ENCODE results near the gene HHAT.
"Not testable (repeated sequence)": the region's sequence is repeated elsewhere in the genome, so short reads cannot be mapped to it uniquely, and the experiment has no call there.

Gene HHAT

DNA sequence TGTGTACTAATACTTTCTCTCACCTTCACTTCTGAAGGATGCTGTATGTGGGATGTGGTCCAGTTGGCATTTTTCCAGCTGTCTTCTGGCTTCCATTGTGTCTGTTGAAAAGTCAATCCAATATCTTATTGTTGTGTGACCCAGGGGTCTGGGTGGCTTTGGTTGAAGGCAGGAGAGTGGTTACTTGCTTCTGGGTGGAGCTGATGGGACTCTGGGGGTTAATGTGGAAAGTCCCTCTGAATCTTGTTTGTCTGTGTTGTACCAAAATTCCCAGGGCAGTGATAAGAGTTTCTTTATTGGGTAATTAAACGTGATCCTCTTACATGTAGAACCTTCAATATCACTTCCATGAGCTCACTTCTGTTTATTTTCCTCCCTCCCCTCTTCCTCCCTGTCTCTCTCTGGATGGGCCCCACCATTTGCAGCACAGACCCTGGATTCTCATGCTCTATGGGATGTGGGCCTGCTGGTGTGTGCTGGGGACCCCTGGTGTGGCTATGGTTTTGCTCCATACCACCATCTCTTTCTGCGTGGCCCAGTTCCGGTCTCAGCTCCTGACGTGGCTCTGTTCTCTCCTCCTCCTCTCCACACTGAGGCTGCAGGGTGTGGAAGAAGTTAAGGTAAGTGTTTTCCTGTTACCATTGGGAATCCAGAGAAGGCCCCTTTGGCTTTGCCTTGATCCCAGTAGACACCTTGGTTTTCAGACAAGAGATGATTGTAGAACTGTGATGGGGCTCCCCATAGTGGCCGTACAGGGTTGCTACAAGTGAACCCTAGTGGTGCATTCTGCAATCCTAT is 71.5 kb downstream of the HHAT start:
- DNase-seq, result peak; percentile 62

DNA sequence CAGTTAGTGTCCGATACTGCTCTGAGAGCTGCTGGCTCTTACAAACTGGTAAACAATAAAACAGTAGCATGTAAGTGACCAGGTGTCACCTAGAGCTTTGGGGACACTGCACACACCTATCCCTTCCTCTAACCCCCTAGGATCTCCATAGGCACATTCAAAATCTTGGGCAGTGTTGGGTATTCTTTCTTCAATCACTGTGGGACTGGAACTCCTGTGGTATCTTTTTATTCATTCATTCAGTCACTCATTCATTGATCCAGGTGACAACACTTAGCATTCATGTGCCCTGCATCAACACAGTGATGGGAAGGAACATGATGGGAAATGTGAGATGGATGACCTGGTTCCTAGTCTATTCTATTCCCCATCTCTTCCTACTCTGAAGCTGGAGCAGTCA is 73.9 kb downstream of the HHAT start:
- DNase-seq, result no peak

DNA sequence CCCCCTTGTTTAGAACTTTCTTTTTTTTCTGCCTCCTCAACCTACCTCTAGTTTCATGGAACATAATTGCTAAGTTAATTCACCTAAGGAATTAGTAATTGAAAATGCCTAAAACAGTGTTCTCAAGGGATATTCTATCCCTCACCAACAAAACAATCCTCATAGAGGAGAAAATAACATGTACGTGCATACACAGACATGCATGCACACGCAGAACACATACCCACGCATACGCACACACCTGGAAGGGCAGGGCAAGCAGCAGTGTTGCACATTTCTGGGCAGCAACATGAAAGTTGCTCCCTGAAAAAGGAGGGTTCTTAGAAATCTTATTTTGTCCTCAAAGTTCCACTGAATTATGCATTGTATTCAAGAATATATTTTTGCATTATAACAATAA is 76.6 kb downstream of the HHAT start:
- no peak for DNase-seq

DNA sequence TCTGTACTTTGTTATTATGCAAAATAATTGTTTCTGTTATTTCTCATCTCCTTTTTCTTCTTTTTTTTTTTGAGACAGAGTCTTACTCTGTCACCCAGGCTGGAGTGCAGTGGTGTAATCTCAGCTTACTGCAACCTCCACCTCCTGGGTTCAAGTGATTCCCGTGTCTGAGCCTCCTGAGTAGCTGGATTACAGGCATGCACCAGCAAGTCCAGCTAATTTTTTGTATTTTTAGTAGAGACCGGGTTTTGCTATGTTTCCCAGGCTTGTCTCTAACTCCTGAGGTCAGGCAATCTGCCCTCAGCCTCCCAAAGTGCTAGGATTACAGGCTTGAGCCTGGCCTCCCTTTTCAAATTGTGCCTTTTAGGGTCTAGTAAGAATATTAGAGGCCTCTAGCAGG is 77.6 kb downstream of the HHAT start:
- not testable (repeated sequence) for DNase-seq

DNA sequence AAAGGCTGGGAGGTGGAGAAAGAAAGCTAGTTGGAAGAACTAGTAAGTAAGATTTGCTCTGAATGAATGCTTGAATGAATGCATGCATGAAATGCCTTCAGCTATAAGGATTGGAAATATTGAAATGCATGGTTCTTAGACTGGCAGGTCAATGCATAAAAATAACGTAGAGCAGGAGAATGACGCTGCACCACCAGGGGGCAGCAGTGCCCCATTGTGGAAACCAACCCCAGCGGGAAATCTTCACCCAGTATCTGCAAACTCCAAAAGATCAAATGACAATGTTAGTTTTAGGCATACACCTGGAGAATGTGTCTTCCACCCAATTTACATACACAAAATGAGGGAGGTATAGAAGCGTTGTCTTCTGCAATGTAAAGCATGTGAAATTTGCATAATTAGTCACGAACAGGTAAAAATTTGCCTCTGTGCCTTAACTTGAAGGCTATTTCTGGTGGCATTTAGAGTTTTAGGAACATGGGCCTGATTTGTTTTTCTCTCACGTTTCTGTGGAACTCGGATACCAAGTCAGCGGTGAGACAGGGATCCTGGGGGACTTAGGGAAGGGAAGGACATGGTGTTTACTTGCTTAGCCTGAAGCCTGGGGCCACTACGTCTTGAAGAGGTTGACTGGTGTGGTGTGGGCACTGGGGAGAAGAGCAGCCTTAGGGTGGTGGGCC is 78.6 kb downstream of the HHAT start:
- DNase-seq, result peak; percentile 84

DNA sequence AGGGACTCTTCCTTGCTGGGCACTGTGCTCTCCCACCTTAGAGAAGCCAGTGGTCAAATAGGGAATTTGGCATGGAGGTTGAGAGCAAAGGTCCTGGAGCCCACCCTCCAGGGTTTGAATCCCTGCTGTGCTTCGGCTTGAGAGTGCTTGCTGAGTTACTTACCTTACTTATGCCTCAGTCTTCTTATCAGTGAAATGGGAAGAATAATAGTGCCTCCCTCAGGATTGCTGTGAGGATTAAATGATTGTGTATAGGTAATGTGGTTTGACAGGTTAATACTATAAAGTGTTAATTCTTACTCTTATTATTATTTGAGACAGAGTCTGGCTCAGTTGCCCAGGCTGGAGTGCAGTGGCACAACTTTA is 79.2 kb downstream of the HHAT start:
- DNase-seq, result no peak

DNA sequence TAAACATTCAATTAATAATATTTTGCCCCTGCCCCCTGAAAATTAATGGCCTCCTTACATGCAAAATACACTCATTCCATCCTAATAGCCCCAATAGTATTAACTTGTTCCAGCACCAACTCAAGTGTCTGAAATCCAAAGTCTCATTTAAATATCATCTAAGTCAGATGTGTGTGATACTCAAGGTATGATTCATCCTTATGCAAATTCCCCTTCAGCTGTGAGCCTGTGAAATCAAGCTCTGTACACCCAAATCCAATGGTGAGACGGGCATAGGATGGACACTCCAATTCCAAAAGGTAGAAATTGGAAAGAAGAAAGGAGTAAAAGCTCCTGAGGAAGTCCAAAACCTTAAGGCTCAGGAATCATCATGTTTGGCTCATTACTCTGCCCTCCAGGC is 83.5 kb downstream of the HHAT start:
- no peak for DNase-seq

DNA sequence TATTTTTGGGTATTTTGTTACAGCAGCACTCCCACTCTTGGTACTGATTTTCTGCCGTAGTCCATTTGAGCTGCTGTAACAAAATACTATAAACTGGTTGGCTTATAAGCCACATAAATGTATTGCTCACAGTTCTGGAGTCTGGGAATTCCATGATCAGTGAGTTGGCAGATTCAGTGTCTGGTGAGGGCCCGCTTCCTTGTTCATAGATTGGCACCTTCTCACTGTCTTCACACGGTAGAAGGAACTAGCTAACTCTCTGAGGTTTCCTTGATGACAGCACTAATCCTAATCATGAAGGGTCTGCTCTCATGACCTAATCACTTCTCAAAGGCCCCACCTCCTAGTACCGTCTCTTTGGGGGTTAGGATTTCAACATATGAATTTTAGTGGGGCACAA is 85.2 kb downstream of the HHAT start:
- DNase-seq, result no peak

DNA sequence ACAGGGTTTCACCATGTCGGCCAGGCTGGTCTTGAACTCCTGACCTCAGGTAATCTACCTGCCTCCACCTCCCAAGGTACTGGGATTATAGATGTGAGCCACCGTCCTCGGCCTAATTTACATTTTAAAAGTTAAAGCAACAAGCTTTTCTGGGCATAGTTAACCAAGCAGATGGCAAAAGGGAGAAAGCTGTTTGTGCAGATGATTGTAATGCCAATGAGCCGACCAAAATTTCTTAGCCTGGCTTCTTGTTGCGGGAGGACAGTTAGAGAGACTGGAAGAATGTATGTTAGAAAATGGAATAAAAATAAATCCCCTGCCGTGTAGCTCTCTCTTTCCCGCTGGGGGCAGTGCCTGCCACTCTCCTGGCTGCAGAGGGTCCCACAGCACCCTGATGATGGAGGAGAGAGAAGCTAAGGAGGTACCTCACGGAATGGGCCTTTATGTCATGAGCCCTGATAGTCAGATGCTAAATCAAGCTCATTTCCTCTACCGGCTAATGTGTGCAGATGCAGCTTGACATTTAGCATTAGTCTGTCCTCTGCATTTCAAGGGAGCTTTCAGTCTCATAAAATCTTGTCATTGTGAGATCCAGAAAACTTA is 87.2 kb downstream of the HHAT start:
- DNase-seq, result no peak

DNA sequence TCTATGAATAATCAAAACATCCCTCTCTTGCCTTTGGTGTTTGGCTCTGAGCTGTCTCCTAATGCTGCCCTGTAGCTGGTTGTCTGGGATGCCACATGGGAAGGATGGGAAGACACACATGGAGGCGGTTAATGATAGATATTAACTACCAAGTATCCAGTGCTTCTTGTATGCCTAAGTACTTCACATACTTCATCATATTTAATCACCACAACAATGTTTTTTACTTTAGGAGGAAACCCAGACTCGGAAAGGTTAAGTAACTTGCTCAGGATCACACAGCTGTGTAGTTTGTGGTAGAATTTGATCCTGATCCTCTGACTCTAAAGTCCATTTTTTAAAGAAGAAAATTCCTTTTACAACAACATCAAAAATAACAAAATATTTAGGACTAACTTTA is 88.0 kb downstream of the HHAT start:
- DNase-seq, result no peak

DNA sequence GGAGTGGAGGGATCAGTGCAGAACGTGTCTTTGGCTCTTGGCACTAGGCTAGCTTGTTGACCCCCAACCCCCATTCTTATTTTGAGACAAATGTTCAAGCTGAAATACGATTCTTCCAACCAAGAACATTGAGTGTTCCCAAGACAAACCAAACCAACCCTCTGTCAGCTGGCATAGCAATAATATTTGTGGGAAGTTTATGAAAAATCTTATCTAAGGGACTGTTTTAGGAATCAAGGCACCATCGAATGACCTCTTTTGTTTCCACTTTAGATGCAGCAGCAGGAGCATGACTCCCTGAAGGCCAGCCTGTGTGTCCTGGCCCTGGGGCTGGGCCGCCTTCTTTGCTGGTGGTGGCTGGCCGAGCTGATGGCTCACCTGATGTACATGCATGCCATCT is 89.2 kb downstream of the HHAT start:
- no peak for DNase-seq

DNA sequence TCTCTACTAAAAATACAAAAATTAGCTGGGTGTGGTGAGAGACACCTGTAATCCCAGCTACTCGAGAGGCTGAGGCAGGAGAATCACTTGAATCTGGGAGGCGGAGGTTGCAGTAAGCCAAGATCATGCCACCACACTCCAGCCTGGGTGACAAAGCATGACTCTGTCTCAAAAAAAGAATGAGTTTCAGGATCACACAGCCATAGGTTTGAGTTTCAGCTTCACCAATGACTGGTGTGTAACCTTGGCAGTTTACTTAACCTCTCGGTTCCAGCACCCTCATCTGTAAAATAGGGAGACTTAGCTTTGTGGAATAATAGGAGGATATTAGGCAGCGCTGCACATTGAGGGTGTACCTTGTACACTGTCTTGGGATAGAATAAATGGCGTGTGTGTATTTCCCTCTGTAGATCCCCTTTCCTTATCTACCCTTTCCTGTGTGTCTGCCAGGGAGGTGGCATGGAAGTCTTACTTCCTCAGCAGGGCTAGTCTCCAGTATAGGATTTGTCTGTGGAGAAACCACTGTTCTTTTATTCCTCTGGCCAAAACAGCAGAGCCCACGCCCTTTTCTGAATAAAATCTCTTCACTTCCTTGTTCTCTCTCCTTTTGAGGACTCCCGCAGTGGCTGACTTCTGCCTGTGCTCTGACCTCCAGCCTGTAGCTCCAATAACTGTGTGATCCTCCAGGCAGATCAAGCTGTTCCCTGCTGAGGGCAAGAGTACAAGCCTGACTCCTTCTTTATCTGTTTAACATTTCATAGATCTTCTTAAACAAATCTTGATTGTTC is 90.4 kb downstream of the HHAT start:
- no peak for DNase-seq

DNA sequence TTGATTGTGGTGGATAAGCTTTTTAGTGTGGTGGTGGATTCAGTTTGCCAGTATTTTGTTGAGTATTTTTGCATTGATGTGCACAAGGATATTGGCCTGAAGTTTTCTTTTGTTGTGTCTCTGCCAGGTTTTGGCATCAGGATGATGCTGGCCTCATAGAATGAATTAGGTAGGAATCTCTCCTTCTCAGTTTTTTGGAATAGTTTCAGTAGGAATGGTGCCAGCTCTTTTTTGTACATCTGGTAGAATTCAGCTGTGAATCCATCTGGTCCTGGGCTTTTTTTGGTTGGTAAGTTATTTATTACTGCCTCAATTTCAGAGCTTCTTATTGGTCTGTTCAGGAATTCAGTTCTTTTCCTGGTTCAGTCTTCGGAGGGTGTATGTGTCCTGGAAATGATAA is 98.0 kb downstream of the HHAT start:
- not testable (repeated sequence) for DNase-seq

DNA sequence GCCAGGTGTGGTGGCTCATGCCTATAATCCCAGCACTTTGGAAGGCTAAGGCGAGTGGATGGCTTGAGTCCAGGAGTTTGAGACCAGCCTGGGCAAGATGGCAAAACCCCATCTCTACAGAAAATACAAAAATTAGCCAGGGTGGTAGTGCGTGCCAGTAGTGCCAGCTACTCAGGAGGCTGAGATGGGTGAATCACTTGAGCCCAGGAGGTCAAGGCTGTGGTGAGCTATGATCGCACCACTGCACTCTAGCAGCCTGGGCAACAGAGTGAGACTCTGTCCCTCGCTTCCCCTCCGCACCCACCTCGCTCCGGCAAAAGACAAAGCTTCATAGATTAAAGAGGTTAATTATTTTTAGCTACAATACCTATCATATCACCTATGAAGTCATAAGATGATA is 100.0 kb downstream of the HHAT start:
- no peak for DNase-seq

DNA sequence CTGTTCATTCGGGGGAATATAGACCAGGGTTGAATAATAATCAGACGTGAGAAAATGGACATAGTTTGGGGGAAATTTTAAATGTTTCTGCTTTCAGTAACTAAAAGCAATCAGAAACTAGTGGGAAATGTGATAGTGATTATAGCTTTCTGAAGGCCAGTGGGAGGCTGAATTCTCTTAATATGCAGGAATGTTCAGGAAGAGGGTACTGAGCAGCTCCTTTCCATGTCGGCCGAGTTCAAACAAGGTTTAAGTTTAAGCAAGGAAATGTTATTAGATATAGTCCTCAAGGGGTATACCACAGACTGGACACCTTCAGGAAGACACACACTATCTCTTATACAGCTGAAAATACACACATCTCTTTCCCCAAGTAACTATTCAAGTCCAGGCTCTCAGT is 105.5 kb downstream of the HHAT start:
- no peak for DNase-seq

DNA sequence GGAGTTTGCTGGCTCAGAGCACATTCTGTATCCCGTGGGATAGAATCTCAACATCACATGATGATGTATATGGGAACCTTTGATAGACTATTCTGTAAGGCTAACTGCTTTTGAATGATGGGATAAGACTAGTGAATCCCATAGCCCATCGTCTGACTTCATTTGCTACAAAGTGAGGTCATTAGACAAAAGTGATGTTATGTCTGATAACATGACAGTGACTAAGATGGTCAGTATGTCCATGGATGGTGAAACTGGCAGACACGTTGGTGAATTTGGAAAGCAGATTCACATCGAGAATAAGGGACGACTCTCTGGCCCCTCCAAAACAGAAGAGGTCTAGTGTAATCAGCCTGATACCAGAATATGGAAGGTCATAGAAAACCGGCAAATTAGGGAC is 108.4 kb downstream of the HHAT start:
- no peak for DNase-seq

DNA sequence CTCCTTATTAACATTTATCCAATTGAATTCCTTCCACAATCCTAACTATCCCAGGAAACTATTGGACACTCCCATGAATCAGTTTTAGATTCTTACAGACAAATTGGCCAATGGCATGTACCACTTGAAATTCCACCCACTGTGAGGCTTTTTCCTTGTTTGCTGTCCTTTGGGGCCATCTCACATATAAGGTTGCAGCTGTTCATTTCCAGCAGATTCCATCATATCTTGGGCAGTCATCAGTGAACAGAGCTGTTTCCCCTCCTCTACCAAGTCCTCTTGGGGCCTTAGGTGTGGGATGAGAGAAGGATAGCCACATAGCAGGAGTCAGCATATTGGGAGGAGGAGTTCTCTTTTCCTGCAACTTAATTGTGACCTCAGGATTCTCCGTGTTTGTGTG is 109.1 kb downstream of the HHAT start:
- no peak for DNase-seq

DNA sequence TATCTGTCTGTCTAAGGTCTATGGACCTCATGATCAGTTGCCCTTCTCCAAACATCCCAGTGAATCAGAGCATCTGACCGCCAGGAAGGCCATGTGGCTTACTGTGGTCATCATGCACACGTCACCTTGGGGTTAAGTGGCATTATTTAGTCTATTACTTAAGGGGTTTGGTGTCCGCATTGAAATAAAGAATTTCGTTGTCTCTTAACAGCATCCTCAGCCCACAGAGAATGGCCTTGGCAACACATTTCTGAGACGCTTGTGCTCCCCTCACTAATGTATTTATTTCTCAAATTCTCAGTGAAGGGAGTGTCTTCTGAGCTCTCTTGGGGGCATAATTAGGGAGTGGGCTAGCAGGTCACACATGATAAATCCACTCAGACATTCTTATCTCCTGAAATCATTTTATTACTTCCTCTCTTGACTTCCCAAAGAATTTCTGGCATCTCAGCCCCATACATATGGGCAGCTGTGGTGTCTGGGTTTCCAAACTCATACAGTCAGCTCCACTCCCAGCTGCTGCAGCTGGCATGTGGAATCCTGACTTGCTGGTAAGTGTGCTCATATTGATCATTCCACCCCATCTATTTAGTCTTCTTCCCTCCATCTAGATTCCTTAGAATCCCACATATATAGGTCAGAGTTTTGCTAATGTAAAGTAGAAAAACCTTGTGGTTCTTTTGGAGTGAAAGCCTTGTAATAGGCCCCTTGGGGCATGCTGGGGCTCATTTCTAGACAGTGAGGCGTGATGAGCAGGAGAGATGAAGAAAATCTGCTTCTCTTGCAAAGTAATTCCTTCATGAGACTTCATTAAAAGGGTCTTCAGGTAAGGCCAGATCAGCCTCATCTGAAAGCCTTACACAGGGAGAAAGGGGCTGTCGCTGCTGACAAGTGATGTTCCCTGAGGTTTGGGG is 110.5 kb downstream of the HHAT start:
- no peak for DNase-seq

DNA sequence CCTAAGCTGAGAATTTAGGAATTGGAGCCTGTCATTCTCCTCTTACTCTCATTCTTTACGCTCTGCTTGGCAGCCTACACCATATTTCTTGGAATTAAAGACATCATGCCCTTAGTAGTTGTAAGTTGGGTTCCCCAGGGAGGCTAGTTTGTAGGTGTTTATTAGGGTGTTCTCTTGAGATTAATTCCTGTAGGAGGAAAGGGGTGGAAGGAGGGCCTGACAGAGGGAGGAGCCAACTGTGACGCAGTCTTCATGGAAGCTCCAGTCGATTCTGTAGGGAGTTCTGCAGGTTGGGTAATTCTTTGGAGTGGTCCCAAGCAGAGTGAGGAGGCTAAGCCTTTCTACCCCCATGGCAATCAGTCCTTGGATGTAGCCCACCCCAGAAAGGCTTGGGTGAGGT is 111.4 kb downstream of the HHAT start:
- no peak for DNase-seq

DNA sequence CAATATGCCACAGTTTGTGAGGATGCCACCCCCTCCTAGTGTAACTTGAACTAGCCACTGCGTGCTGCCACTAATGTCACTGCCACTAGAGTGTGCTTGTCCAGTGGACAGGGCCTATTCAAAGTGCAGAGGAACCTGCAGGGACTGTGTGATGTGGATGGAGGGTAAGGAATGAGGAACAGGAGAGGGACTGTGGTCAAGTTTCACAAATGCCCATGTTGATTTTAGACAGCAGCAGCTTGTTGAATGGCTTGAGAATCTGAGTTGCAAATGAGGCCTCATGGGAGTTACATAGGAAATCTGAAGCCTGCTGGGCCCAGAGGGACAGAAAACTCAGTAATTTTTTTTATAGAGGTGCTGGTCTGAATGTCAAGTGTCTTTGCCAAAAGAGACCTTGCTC is 112.3 kb downstream of the HHAT start:
- DNase-seq, result no peak

DNA sequence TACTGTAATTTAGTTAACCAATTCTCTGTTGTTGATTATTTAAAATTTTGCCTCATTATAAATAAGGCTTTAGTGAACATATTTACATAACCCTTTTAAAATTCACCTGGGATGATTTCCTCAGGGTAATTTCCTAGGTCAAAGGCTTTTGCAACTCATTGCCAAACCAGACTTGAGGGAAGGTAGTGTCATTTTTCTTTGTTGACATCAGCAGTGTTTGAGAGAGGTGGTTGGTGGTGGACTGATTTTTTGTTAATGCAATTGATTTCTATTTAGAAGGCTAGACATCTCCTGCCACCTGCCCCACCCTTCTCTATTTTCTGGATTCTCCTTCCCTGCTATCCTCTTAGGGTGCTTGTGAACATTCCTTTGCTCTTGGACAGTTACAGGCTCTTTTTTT is 116.8 kb downstream of the HHAT start:
- no peak for DNase-seq

DNA sequence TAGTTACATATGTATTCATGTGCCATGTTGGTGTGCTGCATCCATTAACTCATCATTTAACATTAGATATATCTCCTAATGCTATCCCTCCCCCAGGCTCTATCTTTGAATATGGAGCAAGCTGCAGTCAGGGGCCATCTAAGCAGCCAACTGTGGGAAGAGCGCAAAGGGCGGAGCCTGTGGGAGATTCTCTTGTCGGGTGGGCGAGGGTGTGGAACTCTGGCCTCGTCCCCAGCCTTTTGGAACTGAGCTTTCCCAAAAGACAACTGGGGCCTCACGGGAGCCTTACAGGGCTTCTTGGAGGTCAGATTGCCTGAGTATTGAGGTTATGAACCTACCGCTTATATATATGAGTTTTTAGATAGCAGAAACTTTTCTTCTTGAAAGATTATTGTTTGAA is 117.2 kb downstream of the HHAT start:
- no peak for DNase-seq

DNA sequence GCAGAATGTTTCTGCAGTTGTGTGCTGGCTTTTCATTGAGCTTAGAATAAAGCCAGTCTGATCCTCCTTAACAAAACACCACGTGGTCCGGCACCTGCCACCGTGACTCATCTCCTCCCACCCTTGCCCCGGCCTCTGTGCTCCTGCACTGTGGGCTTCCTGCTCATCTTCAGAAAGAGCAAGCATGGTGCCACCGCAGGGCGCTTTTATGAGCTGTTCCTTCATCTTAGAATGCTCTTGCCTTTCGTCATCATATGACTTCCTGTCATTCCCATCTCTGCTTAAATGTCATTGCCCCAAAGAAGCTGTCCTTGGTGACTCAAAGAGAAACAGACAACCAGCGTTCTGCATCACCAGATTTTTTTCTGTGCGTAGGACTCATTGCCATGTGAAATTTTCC is 117.8 kb downstream of the HHAT start:
- DNase-seq, result no peak

Measured in OCI-M1 (cell line).